Measurements from ENCODE around the gene AK4.
A peak's percentile ranks its signal among the peaks of the same experiment; 100 is the strongest.
"Not testable (repeated sequence)": the region's sequence is repeated elsewhere in the genome, so short reads cannot be mapped to it uniquely, and the experiment has no call there.

AK4 gene

GRCh38 chr1:65151641-65152040 is 3.6 kb downstream of the AK4 start:
- peak overlapping the region; percentile 12; the same call in 1 of the 2 replicates for H3K27ac ChIP-seq
- no peak for TF ChIP-seq ZFX (IDR thresholded peaks at IDR 0.05; ENCODE audit: borderline replicate concordance)
- TF ChIP-seq, protein P1, sequence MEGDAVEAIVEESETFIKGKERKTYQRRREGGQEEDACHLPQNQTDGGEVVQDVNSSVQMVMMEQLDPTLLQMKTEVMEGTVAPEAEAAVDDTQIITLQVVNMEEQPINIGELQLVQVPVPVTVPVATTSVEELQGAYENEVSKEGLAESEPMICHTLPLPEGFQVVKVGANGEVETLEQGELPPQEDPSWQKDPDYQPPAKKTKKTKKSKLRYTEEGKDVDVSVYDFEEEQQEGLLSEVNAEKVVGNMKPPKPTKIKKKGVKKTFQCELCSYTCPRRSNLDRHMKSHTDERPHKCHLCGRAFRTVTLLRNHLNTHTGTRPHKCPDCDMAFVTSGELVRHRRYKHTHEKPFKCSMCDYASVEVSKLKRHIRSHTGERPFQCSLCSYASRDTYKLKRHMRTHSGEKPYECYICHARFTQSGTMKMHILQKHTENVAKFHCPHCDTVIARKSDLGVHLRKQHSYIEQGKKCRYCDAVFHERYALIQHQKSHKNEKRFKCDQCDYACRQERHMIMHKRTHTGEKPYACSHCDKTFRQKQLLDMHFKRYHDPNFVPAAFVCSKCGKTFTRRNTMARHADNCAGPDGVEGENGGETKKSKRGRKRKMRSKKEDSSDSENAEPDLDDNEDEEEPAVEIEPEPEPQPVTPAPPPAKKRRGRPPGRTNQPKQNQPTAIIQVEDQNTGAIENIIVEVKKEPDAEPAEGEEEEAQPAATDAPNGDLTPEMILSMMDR (IDR thresholded peaks at IDR 0.05) = no peak

DNA sequence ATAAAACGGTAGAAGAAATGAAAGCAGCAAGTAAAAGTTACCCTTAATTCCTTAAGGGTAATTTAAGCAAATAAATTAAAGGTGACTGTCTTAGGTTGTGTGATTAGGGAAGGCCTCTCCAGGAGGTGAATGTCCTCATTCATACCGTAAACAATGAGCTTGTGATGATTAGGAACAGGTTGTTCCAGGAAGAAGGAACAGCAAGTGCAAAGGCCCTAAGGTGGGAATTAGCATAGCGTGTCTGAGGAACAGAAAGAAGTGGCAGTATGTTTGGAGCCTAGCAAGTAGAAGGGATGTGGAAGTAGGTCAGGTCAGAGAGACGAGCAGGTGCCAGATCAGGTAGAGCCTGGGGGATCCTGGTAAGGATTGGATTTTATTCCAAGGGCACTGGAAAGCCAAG is 5.6 kb downstream of the AK4 start:
- no peak for TF ChIP-seq ZFX (IDR thresholded peaks at IDR 0.05; ENCODE audit: borderline replicate concordance)
- TF ChIP-seq, protein P1 (IDR thresholded peaks at IDR 0.05) = no peak
- peak overlapping the region; percentile 71 for H3K27ac ChIP-seq

- no peak overlapping the region for H3K27ac ChIP-seq
- TF ChIP-seq ZFX (IDR thresholded peaks at IDR 0.05; ENCODE audit: borderline replicate concordance) = no peak
- TF ChIP-seq, protein P1 (IDR thresholded peaks at IDR 0.05) = no peak
Measured at GRCh38 chr1:65156910-65157545, 9.0 kb downstream of the AK4 start.

DNA sequence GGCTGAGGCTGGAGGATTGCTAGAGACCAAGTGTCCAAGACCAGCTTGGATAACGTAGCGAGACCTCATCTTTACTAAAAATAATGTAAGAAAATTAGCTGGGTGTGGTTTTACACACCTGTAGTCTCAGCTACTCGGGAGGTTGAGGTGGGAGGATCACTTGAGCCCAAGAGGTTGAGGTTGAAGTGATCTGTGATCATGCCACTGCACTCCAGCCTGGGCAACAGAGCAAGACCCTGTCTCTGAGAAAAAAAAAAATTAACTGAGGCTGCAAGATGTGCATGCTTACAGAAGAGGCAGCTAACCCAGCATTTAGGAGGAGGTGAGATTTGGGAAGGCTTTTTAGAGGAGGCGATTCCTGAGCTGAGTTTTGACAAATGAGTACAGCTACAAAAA is 9.5 kb downstream of the AK4 start:
- H3K27ac ChIP-seq = no peak overlapping the region
- TF ChIP-seq ZFX (IDR thresholded peaks at IDR 0.05; ENCODE audit: borderline replicate concordance) = no peak
- TF ChIP-seq, protein P1 (IDR thresholded peaks at IDR 0.05) = no peak

GRCh38 chr1:65159291-65159688 is 11.3 kb downstream of the AK4 start:
- 0 out of 2 replicates have a peak overlapping the region, but pooled peaks have one; percentile 12 for H3K27ac ChIP-seq

DNA sequence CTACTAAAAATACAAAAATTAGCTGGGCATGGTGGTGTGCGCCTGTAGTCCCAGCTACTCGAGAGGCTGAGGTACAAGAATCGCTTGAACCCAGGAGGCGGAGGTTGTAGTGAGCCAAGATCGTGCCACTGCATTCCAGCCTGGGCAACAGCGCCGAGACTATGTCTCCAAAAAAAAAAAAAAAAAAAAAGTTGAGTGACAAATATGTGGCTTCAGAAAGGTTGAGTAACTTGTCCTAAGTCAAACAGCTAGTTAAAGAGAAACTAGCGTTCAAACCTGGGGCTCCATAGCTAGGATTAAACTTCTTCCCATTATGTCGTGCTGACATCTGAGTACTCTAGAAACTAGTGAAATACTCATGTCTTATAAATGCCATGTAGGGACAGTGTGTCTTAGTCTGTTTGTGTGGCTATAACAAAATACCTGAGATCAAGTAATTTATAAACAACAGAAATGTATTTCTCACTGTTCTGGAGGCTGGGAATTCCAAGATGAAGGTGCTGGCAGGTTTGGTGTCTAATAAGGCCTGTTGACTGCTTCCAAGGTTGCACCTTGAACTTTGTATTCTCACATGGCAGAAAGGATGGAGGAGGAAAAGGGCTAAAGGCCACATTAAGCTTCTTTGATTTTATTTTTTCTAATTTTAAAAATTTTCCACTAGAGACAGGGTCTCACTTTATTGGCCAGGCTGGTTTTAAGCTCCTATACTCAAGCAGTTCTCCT is 12.0 kb downstream of the AK4 start:
- H3K27ac ChIP-seq = no peak overlapping the region
- TF ChIP-seq, protein P1 (IDR thresholded peaks at IDR 0.05) = no peak
- no peak for TF ChIP-seq ZFX (IDR thresholded peaks at IDR 0.05; ENCODE audit: borderline replicate concordance)

GRCh38 chr1:65163201-65163805 is 15.3 kb downstream of the AK4 start:
- no peak for TF ChIP-seq ZFX (IDR thresholded peaks at IDR 0.05; ENCODE audit: borderline replicate concordance)
- TF ChIP-seq, protein P1 (IDR thresholded peaks at IDR 0.05) = no peak
- H3K27ac ChIP-seq = no peak overlapping the region

- H3K27ac ChIP-seq = not testable (repeated sequence)
Measured at GRCh38 chr1:65164101-65164500, 16.1 kb downstream of the AK4 start.

All from 22Rv1 (cell line).